Mesothelial cell of epicardium (in vitro differentiated cells): ENCODE measurements around the gene ITGB1BP2. TPM values are rescaled to one million over a fixed set of nuclear protein-coding genes. Genes with fewer than 3 reads are reported as not detected.
"Not testable (repeated sequence)": the region's sequence is repeated elsewhere in the genome, so short reads cannot be mapped to it uniquely, and the experiment has no call there.

ENCODE experiments used
- DNase-seq, 2 experiments: peaks; one replicate each; pipeline ENCODE4 v3.0.0; 2021; ENCODE audit warnings: low spot score in 2 of 2; ENCODE audit not compliant: unreplicated experiment in 2 of 2
- H3K27ac Mint-ChIP-seq: 2 replicates; pipeline ENCODE4 v1.8.0; 2021; ENCODE audit warnings: mixed read lengths
- H3K27me3 Mint-ChIP-seq: 2 replicates; pipeline ENCODE4 v1.8.0; 2021; ENCODE audit warnings: low read depth, mixed read lengths
- H3K36me3 Mint-ChIP-seq: 2 replicates; pipeline ENCODE4 v1.8.0; 2021; ENCODE audit warnings: mixed read lengths
- H3K4me1 Mint-ChIP-seq: 2 replicates; pipeline ENCODE4 v1.8.0; 2021; ENCODE audit warnings: mixed read lengths
- H3K4me3 Mint-ChIP-seq: 2 replicates; pipeline ENCODE4 v1.8.0; 2021; ENCODE audit warnings: mild to moderate bottlenecking, moderate library complexity, mixed read lengths
- H3K9me3 Mint-ChIP-seq: 2 replicates; pipeline ENCODE4 v1.8.0; 2021; ENCODE audit warnings: mixed read lengths
- total RNA-seq: library from RNA; stranded (reverse); gene quantifications from 3 replicates; pipeline ENCODE4 v1.2.1, GENCODE V29; 2021
- TF ChIP-seq, protein P1 (sequence below): fragments of 200-600 bp; sonication (generic); IDR thresholded peaks from one replicate; pipeline ENCODE4 v1.5.0; 2021; ENCODE audit warnings: antibody characterized with exemption; ENCODE audit not compliant: unreplicated experiment

Gene ITGB1BP2
- total RNA-seq, 1 donor from 2014 or later: 4.4 TPM

- no peak overlapping the region for H3K4me3 Mint-ChIP-seq
- H3K4me1 Mint-ChIP-seq: peaks cover 3% of the 10 kb centered on the region
- no peaks in the 10 kb centered on the region for H3K27me3 Mint-ChIP-seq
- H3K9me3 Mint-ChIP-seq: peaks cover 16% of the 10 kb centered on the region
- DNase-seq: no peak
- no peak overlapping the region for H3K27ac Mint-ChIP-seq
- TF ChIP-seq, protein P1, sequence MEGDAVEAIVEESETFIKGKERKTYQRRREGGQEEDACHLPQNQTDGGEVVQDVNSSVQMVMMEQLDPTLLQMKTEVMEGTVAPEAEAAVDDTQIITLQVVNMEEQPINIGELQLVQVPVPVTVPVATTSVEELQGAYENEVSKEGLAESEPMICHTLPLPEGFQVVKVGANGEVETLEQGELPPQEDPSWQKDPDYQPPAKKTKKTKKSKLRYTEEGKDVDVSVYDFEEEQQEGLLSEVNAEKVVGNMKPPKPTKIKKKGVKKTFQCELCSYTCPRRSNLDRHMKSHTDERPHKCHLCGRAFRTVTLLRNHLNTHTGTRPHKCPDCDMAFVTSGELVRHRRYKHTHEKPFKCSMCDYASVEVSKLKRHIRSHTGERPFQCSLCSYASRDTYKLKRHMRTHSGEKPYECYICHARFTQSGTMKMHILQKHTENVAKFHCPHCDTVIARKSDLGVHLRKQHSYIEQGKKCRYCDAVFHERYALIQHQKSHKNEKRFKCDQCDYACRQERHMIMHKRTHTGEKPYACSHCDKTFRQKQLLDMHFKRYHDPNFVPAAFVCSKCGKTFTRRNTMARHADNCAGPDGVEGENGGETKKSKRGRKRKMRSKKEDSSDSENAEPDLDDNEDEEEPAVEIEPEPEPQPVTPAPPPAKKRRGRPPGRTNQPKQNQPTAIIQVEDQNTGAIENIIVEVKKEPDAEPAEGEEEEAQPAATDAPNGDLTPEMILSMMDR: no peak
- peaks cover 13% of the 10 kb centered on the region for H3K36me3 Mint-ChIP-seq
Observed at GRCh38 chrX:71326394-71326793, 24.8 kb downstream of the ITGB1BP2 start.

DNA sequence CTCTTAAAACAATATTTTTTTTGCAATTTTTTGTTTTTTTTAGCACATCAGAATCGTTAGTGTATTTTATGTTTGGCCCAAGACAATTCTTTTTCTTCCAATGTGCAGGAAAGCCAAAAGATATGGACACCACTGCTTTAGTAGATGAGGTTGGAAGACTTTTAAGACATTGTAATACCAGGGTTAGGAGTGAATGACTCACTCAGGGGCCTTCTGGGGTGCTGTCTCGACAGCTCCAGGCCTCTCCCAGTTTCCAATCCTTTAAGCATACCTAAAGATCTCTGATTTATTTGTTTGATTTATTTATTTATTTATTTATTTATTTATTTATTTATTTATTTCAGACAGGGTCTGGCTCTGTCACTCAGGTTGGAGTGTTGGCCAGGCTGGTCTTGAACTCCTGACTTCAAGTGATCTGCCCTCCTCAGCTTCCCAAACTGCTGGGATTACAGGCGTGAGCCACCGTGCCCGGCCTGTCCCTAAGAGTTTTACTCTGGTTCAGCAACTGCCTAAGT lies 47.7 kb downstream of the ITGB1BP2 start:
- not testable (repeated sequence) for H3K27ac Mint-ChIP-seq, H3K9me3 Mint-ChIP-seq, H3K36me3 Mint-ChIP-seq, H3K4me3 Mint-ChIP-seq, H3K27me3 Mint-ChIP-seq, DNase-seq, H3K4me1 Mint-ChIP-seq

DNA sequence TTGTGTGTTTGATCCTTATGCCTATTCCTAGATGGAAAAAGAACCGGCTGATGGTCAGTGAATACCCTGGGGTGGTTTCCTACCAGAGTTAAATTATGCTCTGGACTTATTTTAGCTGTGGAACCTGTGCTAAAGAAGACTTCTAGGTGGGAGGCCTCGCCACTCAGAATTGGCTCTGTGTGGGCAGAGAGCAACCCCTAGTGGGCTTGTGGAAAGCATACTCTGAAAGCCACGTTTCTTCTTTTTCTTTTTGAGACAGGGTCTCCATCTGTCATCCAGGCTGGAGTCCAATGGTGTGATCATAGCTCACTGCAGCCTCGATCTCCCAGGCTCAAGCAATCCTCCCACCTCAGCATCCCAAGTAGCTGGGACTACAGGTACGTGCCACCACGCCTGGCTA lies 48.3 kb downstream of the ITGB1BP2 start:
- H3K27ac Mint-ChIP-seq, H3K36me3 Mint-ChIP-seq, H3K27me3 Mint-ChIP-seq, DNase-seq, H3K9me3 Mint-ChIP-seq, H3K4me1 Mint-ChIP-seq, H3K4me3 Mint-ChIP-seq: not testable (repeated sequence)

DNA sequence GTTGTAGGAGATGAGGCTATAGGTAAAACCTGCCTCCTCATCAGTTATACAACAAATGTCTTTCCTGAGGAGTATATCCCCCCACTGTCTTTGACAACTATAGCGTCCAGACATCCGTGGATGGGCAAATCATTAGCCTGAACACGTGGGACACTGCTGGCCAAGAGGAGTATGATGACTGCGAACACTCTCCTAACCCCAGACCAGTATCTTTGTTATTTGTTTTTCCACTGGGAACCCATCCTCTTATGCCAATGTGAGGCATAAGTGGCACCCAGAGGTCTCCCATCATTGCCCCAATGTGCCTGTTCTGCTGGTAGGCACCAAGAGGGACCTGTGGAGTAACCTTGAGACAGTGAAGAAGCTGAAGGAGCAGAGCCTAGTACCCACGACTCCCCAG lies 50.9 kb downstream of the ITGB1BP2 start:
- not testable (repeated sequence) for H3K4me1 Mint-ChIP-seq, H3K9me3 Mint-ChIP-seq, DNase-seq, H3K27ac Mint-ChIP-seq, H3K36me3 Mint-ChIP-seq, H3K4me3 Mint-ChIP-seq, H3K27me3 Mint-ChIP-seq

Other genes with a start within 250 kb of the ITGB1BP2 start
- gene SNX12, start 233.4 kb upstream of the ITGB1BP2 start, total RNA-seq: 58.5 to 63.9 TPM (median 62.5 TPM) in 3 replicates
- gene FOXO4, start 205.9 kb upstream of the ITGB1BP2 start, total RNA-seq: 25.3 to 30.9 TPM (median 25.4 TPM) in 3 replicates
- not detected in 3 replicates for gene CXorf65, start 195.0 kb upstream of the ITGB1BP2 start, total RNA-seq
- 0.25 TPM in 1 of 3 replicates, not detected in the others for gene IL2RG, start 190.2 kb upstream of the ITGB1BP2 start, total RNA-seq
- 80.8 to 91.6 TPM (median 86.7 TPM) in 3 replicates for gene MED12, start 183.2 kb upstream of the ITGB1BP2 start, total RNA-seq
- 3.3 to 3.5 TPM (median 3.3 TPM) in 3 replicates for gene NLGN3, start 156.9 kb upstream of the ITGB1BP2 start, total RNA-seq
- gene GJB1, start 78.5 kb upstream of the ITGB1BP2 start, total RNA-seq: 0.11 TPM in 1 of 3 replicates, not detected in the others
- 97.4 to 97.9 TPM (median 97.6 TPM) in 3 replicates for gene ZMYM3, start 47.6 kb upstream of the ITGB1BP2 start, total RNA-seq
- gene NONO, start 18.1 kb upstream of the ITGB1BP2 start, total RNA-seq: 611 to 640 TPM (median 632 TPM) in 3 replicates
- gene TAF1, start 64.6 kb downstream of the ITGB1BP2 start, total RNA-seq: 46.5 to 48.0 TPM (median 47.9 TPM) in 3 replicates
- gene OGT, start 231.4 kb downstream of the ITGB1BP2 start, total RNA-seq: 201 to 206 TPM (median 202 TPM) in 3 replicates